KBM-7 (cell line): ENCODE measurements around the gene CNOT6L.
"Not testable (repeated sequence)": the region's sequence is repeated elsewhere in the genome, so short reads cannot be mapped to it uniquely, and the experiment has no call there.

Experiments
- DNase-seq: peaks from one replicate; pipeline ENCODE4 v3.0.0-alpha.2; 2015
- in situ Hi-C: fragments of 300-500 bp; cut with MboI; formaldehyde crosslinking; loops from 2 replicates; pipeline ENCODE4 v1.14.3; 2020; ENCODE audit warnings: low sequenced_read_pairs, low pct_unique_long_range_greater_than_20kb, mixed read lengths

CNOT6L gene

DNA sequence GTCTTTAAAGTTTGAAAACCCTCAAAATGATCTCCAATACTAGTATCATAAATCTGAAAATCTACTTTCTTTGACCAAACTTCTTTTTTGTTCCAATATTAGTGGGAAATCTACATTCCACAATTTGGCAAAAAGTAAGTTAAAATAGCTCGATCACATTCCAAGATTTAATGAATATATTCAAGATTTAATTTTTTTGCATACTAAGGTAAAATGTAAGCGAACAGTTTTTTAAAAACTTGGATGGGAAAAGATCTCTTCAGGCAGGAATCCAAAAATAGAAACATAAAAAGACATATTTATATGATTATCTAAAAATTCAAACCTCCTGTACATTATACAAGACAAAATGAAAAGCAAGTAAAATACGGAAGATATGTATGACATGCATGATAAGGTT, 31.2 kb downstream of the CNOT6L start:
- no peak for DNase-seq
- in situ Hi-C loops, result no loop called here

DNA sequence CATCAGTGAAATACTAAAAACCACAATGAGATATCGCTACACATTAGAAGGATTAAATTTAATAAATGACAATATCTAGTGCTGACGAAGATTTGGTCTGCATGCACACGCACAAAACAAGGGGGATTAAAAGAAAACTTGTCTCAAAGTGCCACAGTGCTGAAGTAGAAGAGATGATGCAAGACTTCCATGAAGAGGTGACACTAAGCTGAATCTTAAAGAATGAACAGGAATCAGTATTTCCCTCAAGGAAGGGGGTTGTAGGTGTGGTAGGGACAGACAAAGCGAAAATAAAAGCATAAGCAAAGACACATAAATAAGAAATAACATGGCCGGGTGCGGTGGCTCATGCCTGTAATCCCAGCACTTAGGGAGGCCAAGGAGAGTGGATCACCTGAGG, 33.5 kb downstream of the CNOT6L start:
- in situ Hi-C loops, result no loop called here
- no peak for DNase-seq

DNA sequence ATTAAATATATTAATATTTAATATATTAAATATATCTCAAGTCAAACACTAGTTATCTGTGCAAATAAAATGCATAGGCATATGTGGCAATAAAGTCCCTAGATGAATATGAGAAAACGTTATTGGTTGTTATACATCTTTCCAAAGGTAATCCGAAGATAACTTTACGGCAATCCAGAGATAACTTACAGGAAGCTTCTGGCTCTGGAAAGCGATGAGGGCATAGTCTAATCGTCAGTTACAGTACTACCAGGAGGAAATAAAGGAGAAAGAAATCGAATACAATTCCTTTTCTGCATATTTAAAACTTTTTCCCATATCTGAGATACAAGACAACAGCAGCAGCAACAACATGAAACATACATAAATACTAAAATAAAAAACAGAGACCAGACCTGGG, 35.3 kb downstream of the CNOT6L start:
- no peak for DNase-seq
- in situ Hi-C loops, result no loop called here

GRCh38 chr4:77782102-77782835, 36.9 kb downstream of the CNOT6L start:
- no peak for DNase-seq
- in situ Hi-C loops, result no loop called here

DNA sequence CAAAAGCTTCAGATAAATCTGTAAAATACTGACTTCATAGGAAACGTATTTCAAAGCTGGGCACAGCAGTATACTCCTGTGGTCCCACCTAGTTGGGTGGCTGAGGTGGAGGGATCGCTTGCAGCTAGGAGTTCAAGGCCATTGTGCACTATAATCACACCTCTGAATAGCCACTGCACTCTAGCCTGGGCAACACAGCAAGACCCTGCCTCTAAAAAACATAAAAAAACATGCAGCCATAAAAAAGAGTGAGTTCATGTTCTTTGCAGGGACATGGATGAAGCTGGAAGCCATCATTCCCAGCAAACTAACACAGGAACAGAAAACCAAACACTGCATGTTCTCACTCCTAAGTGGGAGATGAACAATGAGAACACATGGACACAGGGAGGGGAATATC, 38.4 kb downstream of the CNOT6L start:
- in situ Hi-C loops, DNase-seq: not testable (repeated sequence)

DNA sequence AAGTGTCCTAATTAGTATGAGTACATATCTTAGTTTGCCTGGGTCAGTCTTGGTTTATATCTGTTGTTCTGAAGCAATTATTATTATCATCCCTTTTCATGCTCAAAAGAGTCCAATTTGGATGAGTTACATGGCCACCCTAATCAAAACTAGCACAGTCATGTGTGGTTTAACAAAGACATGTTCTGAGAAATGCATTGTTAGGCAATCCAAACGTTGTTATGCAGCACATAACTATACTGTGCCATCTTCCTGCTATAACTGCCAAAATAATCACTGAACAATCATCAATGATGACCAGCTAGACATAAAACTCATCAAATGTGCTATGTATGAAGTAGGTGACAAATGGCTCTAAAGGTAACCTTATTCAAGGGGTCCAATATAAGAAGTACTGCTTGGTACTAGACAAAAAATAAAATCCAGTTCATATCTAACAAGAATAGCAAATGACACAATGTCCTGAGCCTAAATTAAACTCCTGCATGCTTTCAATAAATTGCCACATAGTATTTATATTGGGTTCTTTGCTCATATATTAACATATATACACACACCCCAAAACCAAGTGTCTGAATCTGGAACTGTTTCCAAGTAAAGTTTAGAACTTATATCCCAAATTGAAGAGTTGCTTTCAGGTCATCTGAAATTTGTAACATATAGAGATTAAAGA, 41.9 kb downstream of the CNOT6L start:
- DNase-seq, result no peak
- in situ Hi-C loops, result no loop called here

DNA sequence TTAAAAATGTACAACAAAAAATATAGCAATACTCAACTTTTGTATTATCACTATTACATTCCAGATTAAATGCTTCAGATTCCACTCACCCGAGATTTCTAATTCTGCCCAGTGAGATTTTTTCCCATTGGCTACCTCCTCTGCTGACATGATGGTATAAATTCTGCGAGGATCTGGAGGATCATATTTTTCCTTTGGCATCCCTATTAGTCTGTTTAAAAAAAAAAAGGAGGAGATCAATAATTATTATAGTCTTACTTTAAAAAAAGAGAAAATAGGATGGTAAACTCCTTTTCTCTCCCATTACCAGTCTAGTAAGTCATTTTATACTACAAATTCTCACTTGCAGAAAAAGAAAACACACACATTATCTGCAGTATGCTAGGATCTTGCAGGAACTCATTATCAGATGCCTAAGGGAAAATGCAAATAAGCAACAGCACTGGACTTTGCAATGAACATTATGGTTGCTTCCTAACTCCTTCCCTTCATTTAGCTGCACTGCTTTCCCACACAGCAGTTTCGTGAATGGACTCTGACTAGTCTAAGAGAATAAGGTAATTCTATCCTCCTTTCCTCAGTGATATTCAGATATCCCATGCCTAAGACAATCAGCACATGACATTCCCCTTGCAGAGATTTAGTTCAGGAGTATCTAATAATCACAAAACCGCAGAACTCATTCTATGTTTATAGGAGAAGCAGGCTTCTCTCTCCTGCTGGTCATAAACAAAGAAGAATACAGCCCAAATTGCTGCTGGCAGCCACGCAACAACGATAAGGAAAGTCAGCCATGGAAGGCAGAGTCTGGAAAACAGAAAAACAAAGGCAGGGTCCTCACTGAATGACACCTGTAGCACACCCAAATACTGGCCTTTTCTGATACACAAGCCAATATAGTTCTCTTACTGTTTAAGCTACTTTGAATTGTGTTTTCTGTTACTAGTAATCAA, 42.7 kb downstream of the CNOT6L start:
- in situ Hi-C loops, result no loop called here

DNA sequence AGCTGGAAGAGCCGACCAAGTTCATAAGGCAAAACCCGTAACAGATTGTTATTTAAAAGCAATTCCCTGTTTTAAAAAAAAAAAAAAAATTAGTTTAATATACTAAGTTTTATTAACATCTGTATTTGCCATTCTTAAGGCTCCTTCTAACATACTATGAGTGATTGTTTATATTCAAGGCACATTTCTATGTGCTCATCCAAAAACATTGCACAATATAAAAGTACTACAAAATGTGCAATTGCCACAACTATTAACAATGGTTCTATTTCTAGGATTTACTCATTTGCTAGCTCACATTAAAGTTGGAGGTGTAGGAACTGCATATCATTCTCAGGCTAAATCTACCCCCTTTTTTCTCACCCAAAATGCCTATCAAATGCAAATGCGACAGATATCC, 46.1 kb downstream of the CNOT6L start:
- DNase-seq, result no peak

More for the DNA sequence above, 42.7 kb downstream of the CNOT6L start:
- DNase-seq, result no peak

GRCh38 chr4:77771566-77771965, 47.6 kb downstream of the CNOT6L start:
- no peak for DNase-seq
- in situ Hi-C loops, result no loop called here

More for the DNA sequence above, 46.1 kb downstream of the CNOT6L start:
- in situ Hi-C loops, result no loop called here

DNA sequence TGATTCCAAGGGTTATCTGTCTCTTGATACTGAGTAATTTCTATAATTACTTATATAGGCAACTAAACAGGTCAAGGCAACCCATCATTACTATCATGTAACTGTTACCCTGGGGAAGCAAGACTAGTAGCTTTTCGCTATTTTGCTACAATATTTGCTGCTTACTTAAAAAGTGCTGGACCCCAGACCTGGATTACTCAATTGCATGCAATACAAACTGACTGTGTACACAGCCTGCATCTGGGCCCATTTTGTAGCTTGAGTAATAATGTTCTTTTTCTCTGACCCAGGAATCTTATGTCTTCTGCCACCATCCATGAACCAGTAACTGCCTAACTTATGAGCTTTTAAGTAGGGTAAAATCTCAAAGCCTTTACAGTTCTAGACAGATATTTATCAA, 53.4 kb downstream of the CNOT6L start:
- DNase-seq, result no peak
- in situ Hi-C loops, result no loop called here

DNA sequence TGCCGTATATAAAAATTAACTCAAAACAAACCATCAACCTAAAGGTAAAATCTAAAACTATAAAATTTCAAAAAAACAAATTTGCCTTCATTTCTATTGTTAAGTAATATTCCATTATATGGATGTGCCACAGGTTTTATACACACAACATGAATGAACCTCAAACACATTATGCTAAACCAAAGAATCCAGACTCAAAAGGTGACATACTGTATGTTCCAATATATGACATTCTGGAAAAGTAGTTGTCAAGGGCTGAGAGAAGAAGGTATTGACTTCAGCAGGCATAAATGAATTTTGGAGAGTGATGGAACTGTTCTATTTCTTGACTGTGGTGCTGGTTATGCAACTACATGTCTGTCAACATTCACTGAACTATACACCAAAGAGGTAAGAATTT, 56.6 kb downstream of the CNOT6L start:
- in situ Hi-C loops, result no loop called here
- DNase-seq, result no peak

DNA sequence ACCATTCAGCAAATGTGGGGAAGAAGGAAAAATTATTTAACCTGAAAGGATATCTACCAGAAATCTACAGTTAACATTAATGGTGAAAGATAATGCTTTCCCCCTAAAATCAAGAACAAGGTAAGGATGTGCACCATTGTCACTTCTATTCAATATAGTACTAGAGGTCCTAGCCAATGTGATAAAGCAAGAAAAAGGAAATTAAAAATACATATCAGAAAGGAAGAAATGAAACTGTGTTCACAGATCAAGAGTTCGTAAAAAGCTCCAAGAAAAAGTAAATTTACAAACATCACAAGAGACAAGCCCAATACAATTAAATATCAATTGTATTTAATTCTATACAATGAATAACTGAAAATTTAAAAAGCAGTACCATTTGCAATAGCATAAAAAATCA, 57.6 kb downstream of the CNOT6L start:
- in situ Hi-C loops, result no loop called here
- DNase-seq, result no peak

DNA sequence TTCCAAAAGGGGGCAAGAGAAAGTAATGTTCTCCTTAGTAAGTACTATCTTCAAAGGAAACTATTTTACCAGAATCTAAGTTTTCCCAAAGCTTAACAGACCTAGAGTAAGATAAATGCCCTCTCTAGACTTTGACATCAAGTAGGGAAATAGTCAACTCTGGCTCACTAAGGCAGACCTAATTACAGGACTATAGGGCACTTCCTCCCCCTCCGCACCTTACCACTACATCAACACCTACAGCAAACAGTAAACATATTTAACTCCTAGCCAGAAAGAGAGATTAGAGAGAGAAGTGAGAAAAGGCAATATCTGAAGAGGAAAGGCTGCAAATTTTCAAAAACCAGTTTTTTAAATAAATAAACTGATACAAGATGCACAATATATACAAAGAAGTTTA, 60.4 kb downstream of the CNOT6L start:
- in situ Hi-C loops, result no loop called here
- DNase-seq, result no peak

DNA sequence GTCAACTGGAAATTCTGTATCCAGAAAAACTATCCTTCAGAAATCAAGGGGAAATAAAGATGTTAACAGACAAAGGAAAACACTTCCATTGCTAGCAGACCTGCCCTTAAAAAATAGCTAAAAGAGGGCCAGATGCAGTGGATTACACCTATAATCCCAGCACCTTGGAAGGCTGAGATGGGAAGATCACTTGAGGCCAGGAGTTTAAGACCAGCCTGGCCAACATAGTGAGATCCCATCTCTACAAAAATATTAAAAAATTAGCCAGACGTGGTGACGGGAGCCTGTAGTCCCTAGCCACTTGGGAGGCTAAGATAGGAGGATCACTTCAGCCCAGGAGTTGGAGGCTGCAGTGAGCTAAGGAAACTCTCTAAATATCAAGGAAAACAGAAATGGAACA, 67.4 kb downstream of the CNOT6L start:
- in situ Hi-C loops, result no loop called here
- DNase-seq, result no peak

GRCh38 chr4:77745792-77746191, 73.4 kb downstream of the CNOT6L start:
- DNase-seq, result no peak
- in situ Hi-C loops, result no loop called here

- in situ Hi-C loops, result no loop called here
- DNase-seq, result no peak
Observed at GRCh38 chr4:77742054-77742453, 77.1 kb downstream of the CNOT6L start.

DNA sequence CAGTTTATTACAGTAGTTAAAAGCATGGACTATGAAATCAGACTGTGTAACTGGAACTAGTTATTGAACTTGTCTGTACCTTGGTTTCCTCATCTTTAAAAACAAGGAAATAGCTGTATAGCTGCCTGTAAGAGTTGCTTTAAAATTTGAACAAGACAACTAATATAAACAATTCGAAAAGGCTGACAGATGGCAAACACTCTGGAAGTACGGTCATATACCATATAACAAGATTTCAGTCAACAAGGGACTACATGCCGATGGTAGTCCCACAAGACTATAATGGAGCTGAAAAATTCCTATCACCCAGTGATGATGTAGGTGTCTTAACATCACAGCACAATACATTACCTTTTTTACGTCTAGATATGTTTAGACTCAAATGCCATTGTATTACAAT, 78.7 kb downstream of the CNOT6L start:
- in situ Hi-C loops, result no loop called here
- no peak for DNase-seq

- DNase-seq, result peak; percentile 88
- in situ Hi-C loops, result no loop called here
Observed at GRCh38 chr4:77734928-77735327, 84.2 kb downstream of the CNOT6L start.

DNA sequence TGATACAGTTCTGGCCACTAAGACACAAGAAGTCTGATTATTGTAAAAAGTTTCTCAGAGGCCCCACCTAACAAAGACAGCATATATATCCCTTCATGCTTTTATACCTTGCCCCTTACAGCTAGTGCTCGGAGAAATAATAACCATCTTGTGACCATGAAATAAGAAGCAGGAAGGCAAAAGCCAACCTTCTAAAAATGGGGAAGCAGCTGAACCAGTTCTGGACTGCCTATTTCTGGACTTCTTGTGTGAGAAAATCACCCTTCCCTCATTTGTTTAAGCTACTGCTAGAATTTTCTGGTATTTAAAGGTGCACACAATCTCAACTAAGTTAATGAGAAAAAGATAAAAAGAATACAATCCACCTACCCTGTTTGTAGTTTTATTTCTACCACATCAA, 87.5 kb downstream of the CNOT6L start:
- peak; percentile 23 for DNase-seq
- in situ Hi-C loops, result no loop called here

- DNase-seq, result no peak
- in situ Hi-C loops, result no loop called here
Observed at GRCh38 chr4:77728420-77728819, 90.7 kb downstream of the CNOT6L start.
